Fibroblast of the conjunctiva (primary cell): Measurements from ENCODE around the gene AHCY.
"Not testable (repeated sequence)": the region's sequence is repeated elsewhere in the genome, so short reads cannot be mapped to it uniquely, and the experiment has no call there.

Experiments
- DNase-seq: peaks from one replicate; pipeline ENCODE4 v3.0.0-alpha.2; 2010; ENCODE audit warnings: low read depth

AHCY gene

GRCh38 chr20:34254979-34255378 lies 48.2 kb downstream of the AHCY start:
- DNase-seq, result no peak

DNA sequence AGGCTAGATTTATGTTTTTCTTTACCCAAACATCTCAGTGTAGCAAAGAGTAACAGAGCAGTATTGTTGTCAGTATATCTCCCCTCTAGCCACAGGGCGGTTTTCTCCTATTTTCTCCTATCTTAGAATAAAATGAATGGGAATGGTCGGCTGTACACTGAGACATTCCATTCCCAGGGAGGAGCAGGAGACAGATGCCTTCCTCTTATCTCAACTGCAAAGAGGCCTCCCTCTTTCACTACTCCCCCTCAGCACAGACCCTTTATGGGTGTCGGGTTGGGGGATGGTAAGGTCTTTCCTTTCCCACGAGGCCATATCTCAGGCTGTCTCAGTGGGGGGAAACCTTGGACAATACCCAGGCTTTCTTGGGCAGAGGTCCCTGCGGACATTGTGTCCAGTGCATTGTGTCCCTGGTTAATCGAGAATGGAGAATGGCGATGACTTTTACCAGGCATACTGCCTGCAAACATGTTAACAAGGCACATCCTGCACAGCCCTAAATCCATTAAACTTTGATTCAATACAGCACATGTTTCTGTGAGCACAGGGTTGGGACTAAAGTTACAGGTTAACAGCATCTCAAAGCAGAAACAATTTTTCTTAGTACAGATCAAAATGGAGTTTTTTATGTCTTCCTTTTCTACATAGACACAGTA lies 50.6 kb downstream of the AHCY start:
- not testable (repeated sequence) for DNase-seq

- DNase-seq, result no peak
These were observed 51.5 kb downstream of the AHCY start for GRCh38 chr20:34251619-34252018.

DNA sequence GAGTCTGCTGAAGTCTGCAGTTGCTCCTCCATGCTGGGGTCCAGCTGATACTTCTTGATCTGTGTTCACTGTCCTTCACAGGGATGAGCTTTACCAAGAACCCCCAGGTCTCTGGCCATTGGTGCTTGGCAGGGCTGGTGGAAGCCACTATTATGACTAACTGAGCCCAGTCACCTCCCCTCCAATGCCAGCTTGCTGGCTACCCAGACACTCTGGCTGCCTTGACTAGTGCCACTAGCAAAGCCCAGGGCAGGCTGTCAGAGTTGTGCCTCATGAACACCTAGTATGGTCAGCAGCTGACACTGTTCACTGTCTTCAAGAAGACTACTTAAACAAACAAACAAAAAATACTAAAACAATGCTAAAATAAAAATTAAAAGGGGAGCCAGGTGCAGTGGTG lies 53.1 kb downstream of the AHCY start:
- DNase-seq, result no peak

GRCh38 chr20:34249291-34249690 lies 53.9 kb downstream of the AHCY start:
- no peak for DNase-seq

GRCh38 chr20:34246126-34246626 lies 57.0 kb downstream of the AHCY start:
- DNase-seq, result no peak

DNA sequence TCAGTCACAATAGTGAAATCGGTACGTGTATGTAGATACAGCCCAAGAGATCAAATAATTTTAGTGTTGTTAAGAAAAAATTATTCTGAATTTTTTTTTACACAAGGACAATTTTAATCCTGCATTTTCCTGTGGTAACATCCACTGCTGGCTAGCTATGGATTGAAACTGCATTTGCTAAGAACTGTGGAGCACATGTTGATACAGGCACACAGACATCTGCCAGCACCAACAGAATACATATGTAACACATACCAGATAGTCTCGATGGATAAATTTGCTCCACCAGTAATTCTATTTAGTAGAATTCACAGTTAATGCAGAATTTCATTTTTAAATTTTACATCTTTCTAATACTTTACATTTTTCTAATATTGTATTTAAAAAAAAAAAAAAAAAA lies 59.8 kb downstream of the AHCY start:
- no peak for DNase-seq

DNA sequence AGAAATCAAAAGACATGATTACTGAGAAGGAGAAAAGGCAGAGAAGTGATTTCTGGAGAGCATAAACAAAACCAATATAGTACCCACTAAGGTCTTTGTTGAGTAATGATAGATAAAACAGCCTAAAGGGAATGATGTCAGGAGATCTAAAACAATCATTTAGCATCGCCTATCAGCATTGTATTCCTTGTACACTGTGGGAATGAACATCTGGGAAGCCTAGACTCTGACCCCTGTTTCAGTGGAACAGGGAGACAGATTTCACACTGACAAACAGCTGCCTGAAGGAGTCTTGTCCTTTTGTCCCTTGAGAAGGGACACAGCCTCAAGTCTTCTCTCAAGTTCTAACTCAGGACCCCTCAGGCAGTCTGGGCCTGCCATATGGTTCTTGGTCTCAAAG lies 60.3 kb downstream of the AHCY start:
- no peak for DNase-seq

GRCh38 chr20:34242015-34242414 lies 61.1 kb downstream of the AHCY start:
- DNase-seq, result not testable (repeated sequence)

- DNase-seq, result no peak
These were observed 62.2 kb downstream of the AHCY start, which contains the start of gene ASIP for GRCh38 chr20:34240693-34241615. Gene ASIP, plus strand, starts transcription at chr20:34241423. Its CDS starts 18,952 bp downstream, at chr20:34260375.

- no peak for DNase-seq
These were observed 63.0 kb downstream of the AHCY start for GRCh38 chr20:34240121-34240520.

DNA sequence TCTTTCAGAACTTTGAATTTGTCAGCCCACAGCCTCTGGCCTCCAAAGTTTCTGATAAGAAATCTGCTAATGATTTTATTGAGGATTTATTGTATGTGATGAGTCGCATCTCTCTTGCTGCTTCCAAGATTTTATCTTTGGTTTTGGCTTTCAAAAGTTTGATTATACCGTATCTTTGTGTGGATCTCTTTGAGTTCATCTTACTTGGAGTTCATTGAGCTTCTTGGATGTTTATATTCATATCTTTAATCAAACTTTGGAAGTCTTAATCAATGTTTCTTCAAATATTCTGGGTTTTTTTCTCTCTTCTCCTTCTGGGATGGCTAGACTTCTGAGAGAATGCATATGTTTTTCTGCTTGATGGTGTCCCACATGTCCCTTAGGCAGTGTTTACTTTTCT lies 65.2 kb downstream of the AHCY start:
- no peak for DNase-seq

DNA sequence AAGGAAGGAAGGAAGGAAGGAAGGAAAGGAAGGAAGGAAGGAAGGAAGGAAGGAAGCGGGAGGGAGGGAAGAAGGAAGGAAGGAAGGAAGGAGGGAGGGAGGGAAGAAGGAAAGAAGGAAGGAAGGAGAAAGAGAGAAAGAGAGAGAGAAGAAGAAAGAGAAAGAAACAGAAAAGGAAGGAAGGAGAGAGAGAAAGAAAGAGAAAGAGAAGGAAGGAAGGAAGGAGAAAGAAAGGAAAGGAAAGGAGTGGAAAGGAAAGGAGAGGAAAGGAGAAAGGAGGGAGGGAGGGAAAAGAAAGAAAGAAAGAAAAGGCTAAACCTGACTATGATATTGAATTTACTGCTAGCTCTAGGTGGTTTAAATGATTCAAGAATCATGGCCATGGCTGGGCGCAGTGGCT lies 67.3 kb downstream of the AHCY start:
- DNase-seq, result no peak

DNA sequence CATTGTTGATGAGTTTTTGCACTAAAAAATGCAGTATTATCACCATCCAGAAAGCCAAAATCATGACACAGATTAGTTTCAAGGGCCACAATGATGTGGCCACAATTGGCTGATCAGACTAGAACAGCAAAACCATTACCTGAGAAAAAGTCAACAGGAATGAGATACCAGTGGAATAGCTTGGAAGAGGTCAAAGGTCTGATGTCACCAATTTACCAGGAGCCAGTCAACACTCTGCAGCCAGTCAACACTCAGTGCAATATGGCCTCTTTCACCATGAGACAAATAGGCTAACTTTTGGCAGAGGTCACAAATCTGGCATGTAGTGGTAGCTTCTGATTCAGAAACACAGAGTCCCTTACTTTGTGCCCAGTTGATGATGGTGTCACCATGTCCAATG lies 69.5 kb downstream of the AHCY start:
- no peak for DNase-seq

DNA sequence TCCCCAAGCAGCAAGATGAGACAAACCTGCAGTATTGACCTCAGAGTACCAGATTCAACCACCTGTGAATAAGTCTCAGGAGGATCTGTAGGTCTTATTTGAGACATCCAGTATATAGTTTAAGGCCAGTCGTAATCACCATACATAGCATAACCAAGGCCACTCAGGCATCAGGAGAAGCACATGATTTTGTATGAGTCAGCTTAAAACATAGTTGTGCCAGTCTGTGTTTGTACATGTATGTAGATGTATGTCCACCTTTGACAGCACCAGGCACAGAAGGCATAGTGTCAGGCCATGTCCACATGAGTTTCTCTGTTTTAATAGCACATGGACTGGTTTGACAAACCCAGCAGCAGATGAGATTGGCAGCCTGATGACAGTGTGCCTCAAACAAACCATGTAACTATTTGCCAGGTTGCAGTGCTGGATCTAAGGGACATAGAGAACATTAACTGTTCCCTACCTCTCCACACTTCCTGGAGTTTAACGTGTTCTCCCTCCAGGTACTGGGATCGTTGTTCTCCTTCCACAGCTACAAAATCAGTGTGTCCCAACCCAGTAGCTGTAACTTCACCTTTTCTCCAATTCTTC lies 70.6 kb downstream of the AHCY start:
- no peak for DNase-seq

DNA sequence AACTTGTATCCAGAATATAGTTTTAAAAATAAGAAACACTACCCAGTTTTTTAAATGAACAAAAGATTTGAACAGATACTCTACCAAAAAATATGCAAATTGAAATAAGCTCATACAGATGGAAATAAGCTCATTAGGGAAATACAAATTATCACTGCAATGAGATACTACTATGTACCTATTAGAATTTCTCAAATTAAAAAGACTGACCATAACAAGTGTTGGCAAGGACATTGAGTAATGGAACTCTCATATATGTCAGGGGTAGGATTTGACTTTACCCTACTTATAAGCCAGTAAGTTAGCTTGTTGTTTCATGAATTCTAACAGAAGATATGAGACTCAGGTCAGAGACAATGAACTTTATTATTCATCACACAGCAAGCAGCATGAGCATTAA lies 71.5 kb downstream of the AHCY start:
- no peak for DNase-seq
